HepG2 (cell line): ENCODE results near the gene OS9. TPM values are rescaled to one million over a fixed set of nuclear protein-coding genes. Genes with fewer than 3 reads are reported as not detected.

ENCODE experiments used
- ATAC-seq: fragments of 200-7000 bp; cut with Tn5 transposase; 3 replicates; pipeline ENCODE4 v1.9.1; 2020; ENCODE audit warnings: mild to moderate bottlenecking, moderate library complexity
- BruUV-seq: library from RNA; stranded (reverse); fragments of 400-500 nt; replicated peaks from 2 replicates; lab custom pipeline; 2021; lab: Mats Ljungman, UMichigan
- CTCF ChIA-PET: fragments of 300-600 bp; formaldehyde crosslinking; extraction: SDS; loops from one replicate; lab custom pipeline; 2021; ENCODE audit warnings: low total read pairs, inconsistent platforms, low intra/inter-chr PET ratio; lab: Yijun Ruan, JAX
- POLR2A ChIA-PET: fragments of 350-600 bp; sonication (Branson Sonifier 250); formaldehyde crosslinking; loops from one replicate; lab custom pipeline; 2020; ENCODE audit warnings: antibody characterized with exemption, inconsistent platforms; lab: Yijun Ruan, JAX
- DNase-seq: peaks from one replicate; pipeline ENCODE4 v3.0.0-alpha.2; 2015; ENCODE audit warnings: low spot score
- FAIRE-seq: peaks from 3 replicates; lab custom pipeline; 2011; peaks lifted over from hg19 to GRCh38; lab: Jason Lieb, UNC
- H2AFZ ChIP-seq: one replicate; pipeline ENCODE4 v1.6.1; 2011; ENCODE audit warnings: low read length, inconsistent platforms
- H3K27ac ChIP-seq: fragments of 300-600 bp; 3 replicates; pipeline ENCODE4 v1.8.0; 2011; ENCODE audit warnings: mixed run types, mild to moderate bottlenecking, mixed read lengths, low read length, inconsistent platforms; ENCODE audit not compliant: insufficient read depth; ENCODE audit errors: extremely low read length
- H3K27me3 ChIP-seq, 2 experiments: fragments of 200-600 bp in 1 of 2; 2 replicates in 1 of 2; 3 replicates in 1 of 2; pipeline versions ENCODE4 v1.6.0 to v1.8.0; 2011; ENCODE audit warnings: low read length in 2 of 2, mild to moderate bottlenecking in 2 of 2, moderate library complexity in 2 of 2, inconsistent platforms in 1 of 2; ENCODE audit not compliant: insufficient read depth in 2 of 2, control insufficient read depth in 1 of 2
- H3K36me3 ChIP-seq, 2 experiments: fragments of 200-600 bp in 1 of 2; replicated peaks in 1 of 2; 2 replicates in 1 of 2; 3 replicates in 1 of 2; pipeline versions ENCODE4 v1.5.1 to v1.8.0; 2011; ENCODE audit warnings: low read length in 2 of 2, inconsistent platforms in 1 of 2; ENCODE audit not compliant: insufficient read depth in 2 of 2, control insufficient read depth in 1 of 2
- H3K4me1 ChIP-seq: 2 replicates; pipeline ENCODE4 v1.5.1; 2012; ENCODE audit warnings: low read length, inconsistent platforms; ENCODE audit not compliant: insufficient read depth
- H3K4me2 ChIP-seq: 2 replicates; pipeline ENCODE4 v1.6.0; 2011; ENCODE audit warnings: low read depth, low read length, inconsistent platforms
- H3K4me3 ChIP-seq, 3 experiments: fragments of 200-600 bp in 1 of 3; sonication (generic), shearing (Covaris generic) in 1 of 3; replicated peaks in 1 of 3; 2 replicates each; pipeline ENCODE4 v1.5.1; 2011 to 2016; ENCODE audit warnings: low read length in 3 of 3, inconsistent platforms in 2 of 3, low read depth in 2 of 3, mild to moderate bottlenecking in 2 of 3, control low read depth in 1 of 3, mixed read lengths in 1 of 3; ENCODE audit not compliant: insufficient read depth in 1 of 3
- H3K79me2 ChIP-seq: one replicate; pipeline ENCODE4 v1.6.1; 2011; ENCODE audit warnings: low read length, inconsistent platforms; ENCODE audit not compliant: insufficient read depth
- H3K9ac ChIP-seq: 2 replicates; pipeline ENCODE4 v1.6.0; 2011; ENCODE audit warnings: mild to moderate bottlenecking, low read depth, low read length, inconsistent platforms; ENCODE audit not compliant: insufficient read depth
- H3K9me3 ChIP-seq: 2 replicates; pipeline ENCODE4 v1.5.1; 2012; ENCODE audit warnings: mild to moderate bottlenecking, low read length
- H4K20me1 ChIP-seq: 2 replicates; pipeline ENCODE4 v1.6.0; 2011; ENCODE audit warnings: inconsistent platforms, mild to moderate bottlenecking, low read length, moderate library complexity; ENCODE audit not compliant: insufficient read depth
- ETV6 ChIP-seq: sonication (generic); formaldehyde crosslinking; conservative IDR thresholded peaks from 2 replicates; pipeline ENCODE4 v1.4.0; 2020; ENCODE audit warnings: missing genetic modification reagents
- GABPB1 ChIP-seq: IDR thresholded peaks from 2 replicates; pipeline ENCODE4 v1.6.1; 2016; ENCODE audit warnings: mild to moderate bottlenecking, missing genetic modification reagents, moderate library complexity, missing compliant biosample characterization
- HNF4A ChIP-seq: sonication (generic); formaldehyde crosslinking; IDR thresholded peaks from 2 replicates; pipeline ENCODE4 v1.4.0; 2020; ENCODE audit warnings: missing genetic modification reagents
- KDM1A ChIP-seq: IDR thresholded peaks from 2 replicates; pipeline ENCODE4 v1.6.1; 2016; ENCODE audit warnings: missing compliant biosample characterization
- MAFK ChIP-seq, 2 experiments: IDR thresholded peaks in 1 of 2; conservative IDR thresholded peaks in 1 of 2; 2 replicates each; pipeline ENCODE4 v1.6.1; 2011; ENCODE audit warnings: improper control_type of control experiment in 2 of 2, low read length in 2 of 2
- NAIF1 ChIP-seq: sonication (generic); formaldehyde crosslinking; IDR thresholded peaks from 2 replicates; pipeline ENCODE4 v1.5.0; 2020; ENCODE audit warnings: mild to moderate bottlenecking, missing genetic modification reagents, borderline replicate concordance
- PAX8 ChIP-seq: sonication (generic); formaldehyde crosslinking; IDR thresholded peaks from 2 replicates; pipeline ENCODE4 v1.8.0; 2022; ENCODE audit warnings: mild to moderate bottlenecking, missing genetic modification reagents, borderline replicate concordance
- RAD51 ChIP-seq: fragments of 450-650 bp; IDR thresholded peaks from 2 replicates; pipeline ENCODE4 v1.6.1; 2016; ENCODE audit warnings: borderline replicate concordance
- RCOR2 ChIP-seq: IDR thresholded peaks from 2 replicates; pipeline ENCODE4 v1.6.1; 2016; ENCODE audit warnings: missing biosample characterization, missing genetic modification reagents
- SATB2 ChIP-seq: sonication (generic); formaldehyde crosslinking; IDR thresholded peaks from 2 replicates; pipeline ENCODE4 v1.5.0; 2020; ENCODE audit warnings: missing genetic modification reagents
- THAP11 ChIP-seq: IDR thresholded peaks from 2 replicates; pipeline ENCODE4 v1.6.1; 2016; ENCODE audit warnings: missing biosample characterization, missing genetic modification reagents
- ZFX ChIP-seq: sonication (generic); formaldehyde crosslinking; IDR thresholded peaks from 2 replicates; pipeline ENCODE4 v1.4.0; 2020; ENCODE audit warnings: mild to moderate bottlenecking, low read depth, missing genetic modification reagents, moderate library complexity
- ZNF460 ChIP-seq: sonication (generic); formaldehyde crosslinking; IDR thresholded peaks from 2 replicates; pipeline ENCODE4 v1.5.1; 2020; ENCODE audit warnings: missing genetic modification reagents, mild to moderate bottlenecking, borderline replicate concordance
- ZNF598 ChIP-seq: sonication (generic); formaldehyde crosslinking; IDR thresholded peaks from 2 replicates; pipeline ENCODE4 v1.5.1; 2020; ENCODE audit warnings: mild to moderate bottlenecking, missing genetic modification reagents, borderline replicate concordance
- ZNF737 ChIP-seq: sonication (generic); formaldehyde crosslinking; IDR thresholded peaks from 2 replicates; pipeline ENCODE4 v1.5.0; 2020; ENCODE audit warnings: missing genetic modification reagents, mild to moderate bottlenecking, borderline replicate concordance
- ZNF761 ChIP-seq: sonication (generic); formaldehyde crosslinking; conservative IDR thresholded peaks from 2 replicates; pipeline ENCODE4 v1.4.0; 2020; ENCODE audit warnings: mild to moderate bottlenecking, missing genetic modification reagents
- ZNF891 ChIP-seq: sonication (generic); formaldehyde crosslinking; IDR thresholded peaks from 2 replicates; pipeline ENCODE4 v1.5.0; 2020; ENCODE audit warnings: mild to moderate bottlenecking, missing genetic modification reagents
- ZSCAN9 ChIP-seq: IDR thresholded peaks from 2 replicates; pipeline ENCODE4 v1.6.1; 2016; ENCODE audit warnings: borderline replicate concordance
- WGBS: methylation state at CpG from one replicate; pipeline ENCODE4 v1.1.6; 2017; ENCODE audit warnings: low lambda C conversion rate; 5-methylcytosine and 5-hydroxymethylcytosine counted together
- in situ Hi-C: cut with HindIII; loops from 2 replicates; pipeline ENCODE4 v1.10.0; 2017; ENCODE audit warnings: low pct_unique_long_range_greater_than_20kb; ENCODE audit not compliant: extremely low pct_ligation_motif_present
- intact Hi-C: fragments of 100-400 bp; cut with micrococcal nuclease; formaldehyde crosslinking; loops from one replicate; pipeline ENCODE4 v1.10.0; 2022; ENCODE audit not compliant: unreplicated experiment
- polyA plus RNA-seq, 8 experiments: library from polyadenylated mRNA; depleted of rRNA in 3 of 8; stranded (reverse) in 7 of 8; unstranded in 1 of 8; fragments of >200 nt; fragmentation: Illumina TruSeq in 4 of 8; extraction: Trizol in 4 of 8; gene quantifications; 2 replicates each; pipeline versions ENCODE4 v1.2.1 to v1.2.3, GENCODE V29; 2011 to 2016; ENCODE audit warnings: low read depth in 4 of 8, missing spikeins in 1 of 8, mixed read lengths in 1 of 8; ENCODE audit not compliant: insufficient read depth in 1 of 8
- total RNA-seq, 5 experiments: library from RNA; depleted of rRNA; stranded (reverse); fragments of >200 nt; fragmentation: Illumina TruSeq; extraction: Trizol; gene quantifications; 2 replicates each; pipeline ENCODE4 v1.2.3, GENCODE V29; 2016; ENCODE audit warnings: low read depth in 1 of 5
- TF ChIP-seq, protein P1 (sequence below): sonication (generic); formaldehyde crosslinking; IDR thresholded peaks from 2 replicates; pipeline ENCODE4 v1.8.1; 2022; ENCODE audit warnings: mild to moderate bottlenecking, missing genetic modification reagents

The OS9 gene
- total and polyA plus RNA-seq, 2 of the 13 experiments (the other 11 are each of a cell fraction or from before 2014, with no cell fraction given) = 156 to 206 TPM

GRCh38 chr12:57729321-57729844 lies 35.5 kb downstream of the OS9 start:
- no peak overlapping the region for H3K4me3 ChIP-seq
- BruUV-seq = no TSS peak
- H3K79me2 ChIP-seq = no peaks in the 10 kb centered on the region
- H3K27me3 ChIP-seq = peaks cover 2 to 38% of the 10 kb centered on the region in 2 experiments; a peak in 4 of 5 replicates
- intact Hi-C loops = no loop called here
- DNase-seq (no peak), FAIRE-seq (no peak), ATAC-seq (no peak)
- no peak overlapping the region for H2AFZ ChIP-seq
- ChIA-PET CTCF (no interaction called here), POLR2A (no interaction called here)
- H4K20me1 ChIP-seq = no peaks in the 10 kb centered on the region
- in situ Hi-C loops = no loop called here
- peaks cover 6% of the 10 kb centered on the region for H3K4me1 ChIP-seq
- no peak overlapping the region for H3K4me2 ChIP-seq
- no peak overlapping the region for H3K27ac ChIP-seq
- no peak for TF ChIP-seq KDM1A (CRISPR knock-in tag)
- no peak for TF ChIP-seq ZNF460 (CRISPR knock-in tag)
- TF ChIP-seq SATB2 (CRISPR knock-in tag) = no peak
- no peak for TF ChIP-seq THAP11 (CRISPR knock-in tag)
- TF ChIP-seq ETV6 (CRISPR knock-in tag) = no peak
- TF ChIP-seq PAX8 (CRISPR knock-in tag) = no peak
- no peak for TF ChIP-seq RCOR2 (CRISPR knock-in tag)
- no peaks in the 10 kb centered on the region for H3K9me3 ChIP-seq
- 21% methylated on average over 5 of the region's 5 CpGs for WGBS
- no peaks in the 10 kb centered on the region for H3K36me3 ChIP-seq
- H3K9ac ChIP-seq = no peak overlapping the region

DNA sequence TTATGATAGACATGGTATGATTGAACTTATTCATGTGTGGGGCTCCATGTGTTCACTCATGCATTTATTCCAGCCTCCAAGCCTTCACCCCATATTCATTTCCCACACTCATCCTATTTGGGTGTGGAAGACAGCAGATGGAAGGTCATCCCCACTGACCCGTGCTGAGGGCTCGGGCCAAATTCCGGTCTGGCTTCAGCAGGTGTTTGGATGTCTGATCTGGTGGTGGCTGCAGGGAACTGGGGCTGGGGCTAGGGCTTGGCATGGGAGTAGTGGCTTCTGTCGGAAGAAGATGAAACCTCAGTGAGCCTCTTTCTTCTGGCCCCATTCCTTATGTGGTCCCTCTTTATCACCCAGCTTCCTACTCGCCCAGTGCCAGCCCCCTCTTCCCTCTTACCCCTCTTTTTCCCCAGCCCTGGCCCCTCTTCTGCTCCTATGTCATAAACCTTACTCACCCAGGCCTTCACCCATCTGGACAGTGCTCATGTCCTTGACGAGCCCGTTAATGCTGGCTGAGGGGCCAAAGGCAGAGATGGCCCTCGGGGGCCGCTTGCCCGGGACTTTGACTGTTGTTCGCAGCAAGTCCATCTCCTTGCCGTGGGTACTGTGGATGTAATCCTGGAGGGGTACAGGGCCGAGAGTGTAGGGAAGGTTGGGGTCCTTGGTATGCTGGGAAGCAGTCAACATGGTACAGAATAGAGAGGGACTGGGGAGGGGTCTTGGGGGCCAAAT lies 36.6 kb downstream of the OS9 start:
- H4K20me1 ChIP-seq = no peaks in the 10 kb centered on the region
- intact Hi-C loops = no loop called here
- FAIRE-seq (no peak), DNase-seq (no peak), ATAC-seq (no peak)
- no peaks in the 10 kb centered on the region for H3K79me2 ChIP-seq
- peaks cover 2 to 38% of the 10 kb centered on the region in 2 experiments; a peak in 4 of 5 replicates for H3K27me3 ChIP-seq
- H3K9me3 ChIP-seq = no peaks in the 10 kb centered on the region
- H2AFZ ChIP-seq = no peak overlapping the region
- H3K36me3 ChIP-seq = no peaks in the 10 kb centered on the region
- POLR2A ChIA-PET = no interaction called here
- no peak overlapping the region for H3K27ac ChIP-seq
- in situ Hi-C loops = no loop called here
- BruUV-seq = no TSS peak
- peaks cover 18% of the 10 kb centered on the region for H3K4me1 ChIP-seq
- H3K4me2 ChIP-seq = no peak overlapping the region
- no peak overlapping the region for H3K9ac ChIP-seq
- WGBS = 17% methylated on average over 13 of the region's 13 CpGs
- CTCF ChIA-PET = no interaction called here
- no peak overlapping the region for H3K4me3 ChIP-seq
- TF ChIP-seq GABPB1 (CRISPR knock-in tag) (no peak), ZFX (no peak), ZSCAN9 (CRISPR knock-in tag) (no peak), RAD51 (no peak), HNF4A (CRISPR knock-in tag) (no peak), NAIF1 (no peak), MAFK (conservative IDR thresholded peaks at IDR 0.05 in 1 of 2, IDR thresholded peaks at IDR 0.05 in 1 of 2; ENCODE audit: low read length in 2 of 2) (no peak), ZNF761 (no peak), ZNF737 (CRISPR knock-in tag) (no peak), ZNF598 (CRISPR knock-in tag) (no peak), ZNF891 (CRISPR knock-in tag) (no peak)
- TF ChIP-seq, protein P1, sequence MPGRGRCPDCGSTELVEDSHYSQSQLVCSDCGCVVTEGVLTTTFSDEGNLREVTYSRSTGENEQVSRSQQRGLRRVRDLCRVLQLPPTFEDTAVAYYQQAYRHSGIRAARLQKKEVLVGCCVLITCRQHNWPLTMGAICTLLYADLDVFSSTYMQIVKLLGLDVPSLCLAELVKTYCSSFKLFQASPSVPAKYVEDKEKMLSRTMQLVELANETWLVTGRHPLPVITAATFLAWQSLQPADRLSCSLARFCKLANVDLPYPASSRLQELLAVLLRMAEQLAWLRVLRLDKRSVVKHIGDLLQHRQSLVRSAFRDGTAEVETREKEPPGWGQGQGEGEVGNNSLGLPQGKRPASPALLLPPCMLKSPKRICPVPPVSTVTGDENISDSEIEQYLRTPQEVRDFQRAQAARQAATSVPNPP = no peak
